K562 (cell line): ENCODE data around the gene PSMB7. TPM values are rescaled to one million over a fixed set of nuclear protein-coding genes. Genes with fewer than 3 reads are reported as not detected.

Experiments
- ATAC-seq: fragments of 200-7000 bp; cut with Tn5 transposase; 3 replicates; pipeline ENCODE4 v1.9.1; 2020; ENCODE audit warnings: moderate library complexity
- BruUV-seq: library from RNA; stranded (reverse); fragments of 400-500 nt; replicated peaks from 2 replicates; lab custom pipeline; 2021; lab: Mats Ljungman, UMichigan
- CTCF ChIA-PET: fragments of 300-600 bp; formaldehyde crosslinking; extraction: SDS; loops from one replicate; lab custom pipeline; 2021; ENCODE audit warnings: low intra/inter-chr PET ratio; lab: Yijun Ruan, JAX
- POLR2A ChIA-PET: fragments of 300-600, 350-650 bp; sonication (Branson Sonifier 250); formaldehyde crosslinking; extraction: SDS; loops from one replicate; lab custom pipeline; 2021; ENCODE audit warnings: antibody characterized with exemption, inconsistent platforms; lab: Yijun Ruan, JAX
- DNase-seq, 4 experiments: peaks; one replicate each; pipeline versions ENCODE4 v3.0.0 to v3.0.0-alpha.2; 2011 to 2018; ENCODE audit warnings: low spot score in 3 of 4, mixed read lengths in 3 of 4; ENCODE audit errors: extremely low read depth in 1 of 4
- FAIRE-seq: peaks from 2 replicates; lab custom pipeline; 2011; peaks lifted over from hg19 to GRCh38; lab: Jason Lieb, UNC
- H2AFZ ChIP-seq: 2 replicates; pipeline ENCODE4 v1.6.0; 2011; ENCODE audit warnings: low read depth, low read length, control low read depth, inconsistent platforms
- H3K27ac ChIP-seq: fragments of 200-600 bp; 3 replicates; pipeline ENCODE4 v1.8.0; 2011; ENCODE audit warnings: low read depth, mild to moderate bottlenecking, control low read depth, inconsistent platforms, low read length, moderate library complexity, mixed read lengths; ENCODE audit errors: extremely low read depth
- H3K27me3 ChIP-seq, 2 experiments: fragments of 300-600 bp in 1 of 2; 2 replicates in 1 of 2; 3 replicates in 1 of 2; pipeline versions ENCODE4 v1.6.0 to v1.8.0; 2011; ENCODE audit warnings: inconsistent platforms in 2 of 2, low read length in 2 of 2, mild to moderate bottlenecking in 1 of 2, mixed read lengths in 1 of 2, moderate library complexity in 1 of 2; ENCODE audit not compliant: control insufficient read depth in 2 of 2, insufficient read depth in 2 of 2
- H3K36me3 ChIP-seq: fragments of 300-600 bp; 3 replicates; pipeline ENCODE4 v1.8.0; 2011; ENCODE audit warnings: mild to moderate bottlenecking, low read length, inconsistent platforms; ENCODE audit not compliant: control insufficient read depth, insufficient read depth
- H3K4me1 ChIP-seq, 2 experiments: fragments of 200-600 bp in 1 of 2; replicated peaks in 1 of 2; 2 replicates in 1 of 2; 3 replicates in 1 of 2; pipeline versions ENCODE4 v1.5.1 to v1.8.0; 2011; ENCODE audit warnings: inconsistent platforms in 2 of 2, low read length in 2 of 2, mild to moderate bottlenecking in 1 of 2, mixed read lengths in 1 of 2, moderate library complexity in 1 of 2; ENCODE audit not compliant: control insufficient read depth in 2 of 2, insufficient read depth in 2 of 2
- H3K4me2 ChIP-seq: 2 replicates; pipeline ENCODE4 v1.6.1; 2011; ENCODE audit warnings: low read length, control low read depth, inconsistent platforms, mixed read lengths; ENCODE audit not compliant: insufficient read depth
- H3K4me3 ChIP-seq: fragments of 200-600 bp; sonication (generic), shearing (Covaris generic); 2 replicates; pipeline ENCODE4 v1.5.1; 2016; ENCODE audit warnings: control low read depth, inconsistent platforms
- H3K79me2 ChIP-seq: fragments of 200-600 bp; 3 replicates; pipeline ENCODE4 v1.8.0; 2011; ENCODE audit warnings: low read length, inconsistent platforms; ENCODE audit not compliant: control insufficient read depth, insufficient read depth
- H3K9ac ChIP-seq, 2 experiments: 2 replicates each; pipeline versions ENCODE4 v1.6.0 to v1.6.1; 2011; ENCODE audit warnings: low read depth in 2 of 2, low read length in 2 of 2, control low read depth in 1 of 2, inconsistent platforms in 1 of 2, mild to moderate bottlenecking in 1 of 2, mixed read lengths in 1 of 2; ENCODE audit not compliant: insufficient read depth in 1 of 2
- H3K9me1 ChIP-seq: one replicate; pipeline ENCODE4 v1.6.0; 2011; ENCODE audit warnings: inconsistent platforms, mild to moderate bottlenecking, low read length, moderate library complexity; ENCODE audit not compliant: control insufficient read depth, insufficient read depth
- H3K9me3 ChIP-seq: replicated peaks from 2 replicates; pipeline ENCODE4 v1.5.1; 2011; ENCODE audit warnings: low read depth, low read length, inconsistent platforms; ENCODE audit not compliant: control insufficient read depth, insufficient read depth
- H4K20me1 ChIP-seq: replicated peaks from 2 replicates; pipeline ENCODE4 v1.6.1; 2011; ENCODE audit warnings: low read length, inconsistent platforms, mixed read lengths; ENCODE audit not compliant: control insufficient read depth, insufficient read depth
- BRD4 ChIP-seq: fragments of 200-600 bp; sonication (generic); IDR thresholded peaks from 2 replicates; pipeline ENCODE4 v1.6.1; 2017; ENCODE audit warnings: inconsistent platforms
- ESRRA ChIP-seq: fragments of 450-650 bp; IDR thresholded peaks from 2 replicates; pipeline ENCODE4 v1.6.1; 2014; ENCODE audit warnings: low read depth, mild to moderate bottlenecking, moderate library complexity, borderline replicate concordance
- HMGN3 ChIP-seq: IDR thresholded peaks from 2 replicates; pipeline ENCODE4 v1.6.1; 2011; ENCODE audit warnings: borderline replicate concordance, low read depth, mild to moderate bottlenecking, mixed read lengths, low read length; ENCODE audit not compliant: insufficient read length; ENCODE audit errors: extremely low read depth
- LCOR ChIP-seq: sonication (generic); formaldehyde crosslinking; IDR thresholded peaks from 2 replicates; pipeline ENCODE4 v1.8.0; 2022; ENCODE audit warnings: mild to moderate bottlenecking, missing genetic modification reagents
- NR2F6 ChIP-seq: fragments of 450-650 bp; formaldehyde crosslinking; IDR thresholded peaks from 2 replicates; pipeline ENCODE4 v1.4.0; 2020; ENCODE audit warnings: mild to moderate bottlenecking
- PURB ChIP-seq: sonication (generic); formaldehyde crosslinking; IDR thresholded peaks from 2 replicates; pipeline ENCODE4 v1.9.0; 2021; ENCODE audit warnings: low read depth, mild to moderate bottlenecking, missing genetic modification reagents
- RBFOX2 ChIP-seq: fragments of 200-400 bp; formaldehyde crosslinking; IDR thresholded peaks from 2 replicates; pipeline ENCODE4 v1.6.1; 2017; ENCODE audit warnings: low read depth, mild to moderate bottlenecking, low read length, moderate library complexity
- SRSF1 ChIP-seq: fragments of 200-400 bp; formaldehyde crosslinking; IDR thresholded peaks from 2 replicates; pipeline ENCODE4 v1.6.1; 2017; ENCODE audit warnings: mild to moderate bottlenecking, low read depth, low read length, moderate library complexity
- TRIM24 ChIP-seq, 2 experiments: fragments of 450-650 bp; IDR thresholded peaks; 2 replicates each; pipeline ENCODE4 v1.6.1; 2016
- ZFP1 ChIP-seq: fragments of 450-650 bp; formaldehyde crosslinking; IDR thresholded peaks from 2 replicates; pipeline ENCODE4 v1.4.0; 2020; ENCODE audit warnings: mild to moderate bottlenecking, mixed read lengths
- ZNF224 ChIP-seq: sonication (generic); formaldehyde crosslinking; IDR thresholded peaks from 2 replicates; pipeline ENCODE4 v1.8.0; 2022; ENCODE audit warnings: mild to moderate bottlenecking, missing genetic modification reagents
- ZNF398 ChIP-seq: fragments of 250-450 bp; sonication (Bioruptor Pico); IDR thresholded peaks from 2 replicates; pipeline ENCODE4 v1.8.0; 2021; ENCODE audit warnings: moderate library complexity, mild to moderate bottlenecking, inconsistent platforms
- ZNF699 ChIP-seq: fragments of 250-450 bp; sonication (Bioruptor Pico); IDR thresholded peaks from 2 replicates; pipeline ENCODE4 v1.8.0; 2021; ENCODE audit warnings: mild to moderate bottlenecking, moderate library complexity; ENCODE audit not compliant: insufficient replicate concordance
- ZNF740 ChIP-seq, 3 experiments: fragments of 200-800 bp in 1 of 3; sonication (Bioruptor generic) in 1 of 3; sonication (generic) in 1 of 3; formaldehyde crosslinking in 1 of 3; IDR thresholded peaks; 2 replicates each; pipeline versions ENCODE4 v1.6.1 to v1.8.0; 2016 to 2022; ENCODE audit warnings: mild to moderate bottlenecking in 2 of 3, missing compliant biosample characterization in 2 of 3, missing genetic modification characterization in 2 of 3, missing genetic modification reagents in 1 of 3
- WGBS: fragments of 100-300 bp; shearing (Covaris generic); methylation state at CpG from one replicate; pipeline ENCODE4 v1.1.6; 2016; ENCODE audit warnings: low coverage, mixed read lengths; ENCODE audit not compliant: insufficient coverage; ENCODE audit errors: missing lambda C conversion rate; 5-methylcytosine and 5-hydroxymethylcytosine counted together
- in situ Hi-C: fragments of 300-500 bp; cut with MboI; formaldehyde crosslinking; loops from 4 replicates; pipeline ENCODE4 v1.15.0; 2018; ENCODE audit warnings: inconsistent platforms, mixed read lengths
- intact Hi-C: fragments of 100-400 bp; cut with micrococcal nuclease; formaldehyde crosslinking; loops from 2 replicates; pipeline ENCODE4 v1.14.2; 2022
- polyA plus RNA-seq, 8 experiments: library from polyadenylated mRNA; depleted of rRNA in 4 of 8; stranded (reverse) in 5 of 8; unstranded in 3 of 8; fragments of >200 nt; fragmentation: Nextera tagmentation in 2 of 8; fragmentation: Illumina TruSeq in 1 of 8; extraction: Ambion mirVana in 2 of 8; extraction: Trizol in 1 of 8; gene quantifications; 2 replicates each; pipeline versions ENCODE4 v1.2.1 to v1.2.3, GENCODE V29; 2011 to 2014; ENCODE audit warnings: inconsistent platforms in 1 of 8, missing spikeins in 1 of 8
- total RNA-seq, 7 experiments: library from RNA; depleted of rRNA in 6 of 7; stranded (reverse); fragments of >200 nt in 6 of 7; fragmentation: Illumina TruSeq in 2 of 7; extraction: Trizol in 2 of 7; gene quantifications; 2 replicates each; pipeline versions ENCODE4 v1.2.1 to v1.2.3, GENCODE V29; 2011 to 2021; ENCODE audit warnings: low replicate concordance in 1 of 7

The PSMB7 gene
- total and polyA plus RNA-seq, 9 of the 15 experiments (the other 6 are each of a cell fraction or from before 2014, with no cell fraction given) = 321 to 978 (median 407) TPM

GRCh38 chr9:124455820-124456219 is 40.6 kb upstream of the PSMB7 start:
- H3K4me3 ChIP-seq = no peak overlapping the region
- H3K9ac ChIP-seq = no peak overlapping the region
- TF ChIP-seq HMGN3 (no peak), NR2F6 (CRISPR knock-in tag) (no peak), SRSF1 (no peak), ZFP1 (CRISPR knock-in tag) (no peak), ZNF398 (no peak), ZNF224 (CRISPR knock-in tag) (no peak), RBFOX2 (no peak), ZNF699 (CRISPR knock-in tag) (no peak), TRIM24 (IDR thresholded peaks at IDR 0.05) (no peak), PURB (CRISPR knock-in tag) (no peak), BRD4 (no peak), LCOR (CRISPR knock-in tag) (no peak), ZNF740 (CRISPR knock-in tag; IDR thresholded peaks at IDR 0.05) (no peak), ZNF740 (tag; IDR thresholded peaks at IDR 0.05) (no peak), ESRRA (no peak)
- no peaks in the 10 kb centered on the region for H3K79me2 ChIP-seq
- H3K4me1 ChIP-seq = peaks cover 2 to 37% of the 10 kb centered on the region in 2 experiments; a peak in 4 of 5 replicates
- DNase-seq (no peak), ATAC-seq (no peak), FAIRE-seq (no peak)
- POLR2A ChIA-PET = interaction anchor here (0.6 to 1.0 kb wide), 2 partner anchors 18 to 381 kb away, joined by 3 read pairs; no protein-coding TSS in a partner anchor
- H3K27ac ChIP-seq = no peak overlapping the region
- 11% methylated on average over 7 of the region's 7 CpGs for WGBS
- no peak overlapping the region for H3K4me2 ChIP-seq
- no peaks in the 10 kb centered on the region for H3K36me3 ChIP-seq
- H3K9me3 ChIP-seq = no peaks in the 10 kb centered on the region
- H3K9me1 ChIP-seq = no peaks in the 10 kb centered on the region
- peaks cover 5 to 36% of the 10 kb centered on the region in 2 experiments; a peak in 3 of 5 replicates for H3K27me3 ChIP-seq
- in situ Hi-C loops (no loop called here), intact Hi-C loops (no loop called here)
- CTCF ChIA-PET = no interaction called here
- no peak overlapping the region for H2AFZ ChIP-seq
- BruUV-seq = no TSS peak
- H4K20me1 ChIP-seq = peaks cover 27% of the 10 kb centered on the region; the same call in 1 of the 2 replicates
